ENCODE measurements around the gene OOEP.

OOEP gene

DNA sequence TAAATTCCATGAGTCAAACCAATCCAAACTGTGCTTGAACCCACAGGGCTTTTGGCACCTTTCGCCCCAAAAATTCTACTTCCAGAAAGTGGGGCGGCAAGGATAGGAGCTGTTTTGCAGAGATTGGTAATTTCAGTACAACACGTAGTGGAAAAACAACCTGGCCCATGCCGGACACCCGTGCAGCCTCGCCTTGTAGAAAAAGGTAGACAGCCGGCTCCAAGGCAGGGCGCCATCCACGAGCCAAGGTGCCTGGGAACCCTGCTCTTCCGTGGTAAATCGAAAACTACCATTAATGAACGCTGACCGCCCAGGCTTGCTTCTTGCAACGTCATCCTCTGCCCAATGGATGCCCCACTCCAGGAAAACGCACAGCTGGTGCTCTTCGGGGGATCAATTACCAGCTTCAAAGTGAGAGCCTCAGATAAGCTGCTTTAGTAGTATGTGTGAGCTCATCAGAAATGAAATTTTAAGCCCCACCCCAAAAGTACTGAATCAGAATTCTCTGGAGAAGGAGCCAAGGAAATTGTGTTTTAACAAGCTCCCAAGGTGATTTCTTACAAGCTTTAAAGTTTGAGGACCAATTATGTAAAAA, 1.8 kb downstream of the OOEP start:
- in situ Hi-C loops (cut with MboI; ENCODE audit: low sequenced_read_pairs), result no loop called here

DNA sequence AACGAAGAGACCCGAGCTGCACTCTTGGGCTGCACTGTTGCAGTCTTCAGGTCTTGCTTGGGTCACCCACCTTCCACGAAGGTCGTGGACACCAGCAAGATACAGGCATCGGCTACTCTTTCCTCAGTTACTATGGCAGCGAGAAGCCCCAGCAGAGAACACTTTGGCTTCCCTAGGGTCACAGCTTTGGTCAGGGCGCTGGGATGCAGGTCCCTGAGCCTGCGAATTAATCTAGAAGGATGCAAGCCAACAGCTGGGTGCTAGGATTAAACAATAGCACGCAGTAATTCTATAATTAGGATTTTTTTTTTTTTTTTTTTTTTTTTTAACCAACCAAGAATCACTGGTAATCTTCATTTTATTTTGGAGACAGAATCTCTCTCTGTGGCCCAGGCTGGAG, 5.1 kb downstream of the OOEP start:
- in situ Hi-C loops (cut with MboI; ENCODE audit: low sequenced_read_pairs), result no loop called here

- in situ Hi-C loops (cut with MboI; ENCODE audit: low sequenced_read_pairs), result no loop called here
Observed at GRCh38 chr6:73364121-73364520, 5.6 kb downstream of the OOEP start.

GRCh38 chr6:73363537-73363875, 6.2 kb downstream of the OOEP start:
- in situ Hi-C loops (cut with MboI; ENCODE audit: low sequenced_read_pairs), result no loop called here

DNA sequence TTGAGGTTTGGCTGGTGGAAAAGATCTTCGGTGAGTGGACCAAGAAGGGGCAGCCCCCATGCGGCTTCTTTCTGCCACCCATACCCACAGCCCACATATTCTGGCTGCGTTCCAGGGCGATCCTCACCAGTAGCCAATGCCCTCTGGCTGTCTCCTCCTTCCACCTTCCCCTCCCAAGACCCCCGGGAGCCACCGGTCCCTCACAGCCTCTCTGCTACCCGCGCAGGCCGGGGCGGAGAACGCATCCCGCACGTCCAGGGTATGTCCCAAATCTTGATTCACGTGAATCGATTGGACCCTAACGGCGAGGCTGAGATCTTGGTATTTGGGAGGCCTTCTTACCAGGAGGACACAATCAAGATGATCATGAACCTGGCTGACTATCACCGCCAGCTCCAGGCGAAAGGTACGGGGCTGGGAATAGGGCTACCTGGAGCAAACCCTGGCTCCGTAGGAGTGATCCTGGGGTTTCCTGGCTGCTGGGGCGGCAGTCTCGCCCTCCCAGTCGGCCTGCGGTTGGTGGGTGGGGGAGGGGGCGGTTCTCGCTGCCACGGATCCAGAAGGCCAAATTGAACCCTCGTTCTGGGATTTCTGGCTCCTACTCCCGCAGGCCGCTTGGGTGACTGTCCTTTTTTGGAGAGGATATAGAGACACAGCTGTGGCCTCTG, 6.7 kb downstream of the OOEP start:
- in situ Hi-C loops (cut with MboI; ENCODE audit: low sequenced_read_pairs), result no loop called here

GRCh38 chr6:73362358-73362757, 7.3 kb downstream of the OOEP start, which contains the start of gene KHDC3L:
KHDC3L (plus strand) TSS chr6:73362658; CDS start chr6:73362730, 72 bp downstream.
- in situ Hi-C loops (cut with MboI; ENCODE audit: low sequenced_read_pairs), result no loop called here

DNA sequence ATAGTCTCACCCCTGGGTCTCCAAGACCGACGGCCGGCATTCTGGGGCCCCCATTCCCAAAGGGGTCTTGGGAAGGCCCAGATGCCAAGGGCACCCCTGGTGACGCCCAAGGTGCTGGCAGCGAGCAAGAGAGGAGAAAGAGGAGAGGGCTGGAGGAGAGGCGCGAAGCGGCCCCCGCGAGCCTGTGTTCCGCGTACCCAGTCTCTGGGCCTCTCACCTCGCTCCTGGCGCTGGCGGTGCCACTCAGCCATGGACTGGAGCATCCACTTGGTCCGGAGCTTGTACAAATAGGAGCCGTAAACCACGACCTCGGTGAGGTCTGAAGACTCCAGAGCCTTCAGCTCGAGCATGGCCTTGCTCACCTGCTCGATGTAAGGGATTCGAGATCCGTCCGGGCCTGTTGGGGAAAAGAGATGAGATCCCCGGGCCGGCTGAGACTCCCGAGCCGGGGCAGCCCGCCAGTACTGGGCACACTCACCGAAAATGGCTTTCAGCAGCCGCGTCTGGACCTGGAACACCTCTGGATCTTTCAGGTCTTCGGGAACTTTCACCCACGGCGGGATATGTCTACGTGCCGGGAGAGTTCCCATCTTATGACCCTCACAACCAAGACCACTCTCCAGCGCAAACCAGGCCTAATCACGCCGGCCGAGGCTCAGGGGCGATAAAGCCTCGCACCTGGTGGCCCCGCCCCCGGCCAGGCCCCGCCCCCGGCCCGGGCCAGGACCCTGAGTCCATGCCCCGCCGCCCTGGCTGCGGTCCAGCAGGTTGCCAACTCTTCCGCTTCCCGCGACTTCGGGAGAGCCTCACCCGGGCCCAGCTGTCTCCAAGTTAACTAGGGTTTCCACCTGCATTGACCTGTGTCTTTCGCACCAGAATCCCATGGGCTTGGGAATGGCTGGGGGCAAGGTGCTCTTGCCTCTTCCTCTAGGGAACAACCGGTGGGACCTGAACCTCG, 15.8 kb downstream of the OOEP start, which contains the start of gene DPPA5:
DPPA5 (minus strand) TSS at position 641 of the 958 bp plus-strand sequence; CDS start at position 590, 51 bp downstream.
- in situ Hi-C loops (cut with MboI; ENCODE audit: low sequenced_read_pairs), result no loop called here

GRCh38 chr6:73349311-73349710, 20.4 kb downstream of the OOEP start:
- in situ Hi-C loops (cut with MboI; ENCODE audit: low sequenced_read_pairs), result no loop called here

DNA sequence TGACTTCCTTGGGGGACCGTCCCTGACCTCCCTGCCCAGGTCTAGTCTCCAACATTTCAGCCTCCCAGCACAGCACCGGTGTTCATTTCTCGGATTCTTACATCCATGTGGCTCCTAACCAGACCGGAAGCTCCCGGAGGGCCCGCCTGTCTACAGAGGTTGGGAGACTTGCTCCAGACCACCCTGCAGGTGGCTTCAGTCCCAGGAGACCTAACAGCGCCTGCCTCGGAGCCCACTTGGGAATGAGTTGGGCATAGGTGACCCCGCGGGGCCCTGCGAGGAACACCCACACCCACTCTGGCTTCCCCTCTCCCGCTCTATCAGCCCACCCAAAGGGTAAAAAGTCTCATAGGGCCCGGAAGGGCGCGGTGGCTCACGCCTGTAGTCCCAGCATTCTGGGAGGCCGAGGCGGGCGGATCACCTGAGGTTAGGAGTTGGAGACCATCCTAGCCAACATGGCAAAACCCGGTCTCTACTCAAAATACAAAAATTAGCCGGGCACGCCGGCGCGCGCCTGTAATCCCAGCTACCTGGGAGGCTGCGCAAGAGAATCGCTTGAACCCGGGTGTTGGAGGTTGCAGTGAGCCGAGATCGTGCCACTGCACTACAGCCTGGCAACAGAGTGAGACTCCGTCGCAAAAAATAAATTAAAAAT, 21.0 kb downstream of the OOEP start:
- in situ Hi-C loops (cut with MboI; ENCODE audit: low sequenced_read_pairs), result no loop called here

GRCh38 chr6:73343164-73343563, 26.5 kb downstream of the OOEP start:
- in situ Hi-C loops (cut with MboI; ENCODE audit: low sequenced_read_pairs), result no loop called here

GRCh38 chr6:73342174-73342573, 27.5 kb downstream of the OOEP start:
- in situ Hi-C loops (cut with MboI; ENCODE audit: low sequenced_read_pairs), result no loop called here

DNA sequence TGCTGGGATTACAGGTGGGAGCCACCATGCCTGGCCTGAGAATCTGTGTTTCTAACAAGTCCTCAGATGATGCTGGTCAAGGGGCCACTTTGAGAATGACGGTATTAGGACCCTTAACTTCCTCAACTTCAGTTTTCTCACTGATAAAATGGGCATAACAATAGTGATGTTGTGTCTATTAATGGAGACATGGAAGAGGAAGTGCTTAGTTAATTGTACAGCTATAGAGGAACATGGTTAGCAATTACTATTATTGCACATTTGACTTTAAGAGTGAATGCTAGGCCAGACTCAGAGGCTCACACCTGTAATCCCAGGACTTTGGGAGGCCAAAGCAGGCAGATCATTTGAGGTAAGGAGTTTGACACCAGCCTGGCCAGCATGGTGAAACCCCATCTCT, 28.4 kb downstream of the OOEP start:
- in situ Hi-C loops (cut with MboI; ENCODE audit: low sequenced_read_pairs), result no loop called here

DNA sequence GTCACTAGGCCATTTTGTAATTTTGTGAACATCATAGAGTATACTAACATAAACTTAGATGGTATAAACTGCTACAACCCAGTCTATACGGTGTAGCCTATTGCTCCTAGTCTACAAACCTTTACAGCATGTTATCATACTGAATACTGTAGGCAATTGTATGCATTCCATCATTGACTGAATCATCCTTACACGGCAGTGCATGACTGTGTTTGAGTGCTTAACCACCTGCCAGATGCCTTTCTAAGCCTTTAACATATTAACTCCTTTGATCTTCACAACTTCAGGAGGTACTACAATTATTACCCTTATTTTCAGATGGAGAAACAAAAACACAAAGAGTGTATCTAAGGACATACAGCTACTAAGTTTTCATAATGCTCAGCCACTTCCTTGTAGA, 29.6 kb downstream of the OOEP start:
- in situ Hi-C loops (cut with MboI; ENCODE audit: low sequenced_read_pairs), result no loop called here

GRCh38 chr6:73339340-73339739, 30.4 kb downstream of the OOEP start:
- in situ Hi-C loops (cut with MboI; ENCODE audit: low sequenced_read_pairs), result no loop called here

- in situ Hi-C loops (cut with MboI; ENCODE audit: low sequenced_read_pairs), result no loop called here
Observed at GRCh38 chr6:73329201-73329600, 40.5 kb downstream of the OOEP start.

- in situ Hi-C loops (cut with MboI; ENCODE audit: low sequenced_read_pairs), result no loop called here
Observed at GRCh38 chr6:73328790-73329189, 40.9 kb downstream of the OOEP start.

DNA sequence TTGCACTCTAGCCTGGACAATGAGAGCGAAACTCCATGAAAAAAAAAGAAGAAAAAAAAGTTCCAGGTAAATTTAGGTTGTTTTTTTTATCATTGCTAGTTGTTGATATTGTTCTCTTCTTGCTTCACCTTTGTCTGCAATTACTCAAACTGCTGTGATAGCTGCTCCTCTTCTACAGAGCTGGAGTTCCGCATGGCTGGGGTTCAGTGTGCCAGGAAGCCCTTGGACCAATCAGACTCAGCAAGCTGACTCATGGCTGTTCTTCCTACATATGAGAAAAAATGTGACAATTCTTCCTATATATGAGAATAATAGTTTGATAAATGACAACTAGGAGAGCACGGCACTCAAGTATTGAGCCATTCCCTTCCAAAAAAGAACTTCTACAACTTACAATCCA, 44.0 kb downstream of the OOEP start:
- in situ Hi-C loops (cut with MboI; ENCODE audit: low sequenced_read_pairs), result no loop called here

GRCh38 chr6:73323323-73323722, 46.4 kb downstream of the OOEP start:
- in situ Hi-C loops (cut with MboI; ENCODE audit: low sequenced_read_pairs), result no loop called here

All from hTERT RPE-1 (cell line).